Measurements from ENCODE around the gene HARS1.
"Not testable (repeated sequence)": the region's sequence is repeated elsewhere in the genome, so short reads cannot be mapped to it uniquely, and the experiment has no call there.

HARS1 gene

GRCh38 chr5:140678993-140679392 lies 12.2 kb downstream of the HARS1 start:
- in situ Hi-C loops (cut with MboI; ENCODE audit: low sequenced_read_pairs), result no loop called here

GRCh38 chr5:140677947-140678346 lies 13.2 kb downstream of the HARS1 start:
- in situ Hi-C loops (cut with MboI; ENCODE audit: low sequenced_read_pairs), result no loop called here

GRCh38 chr5:140674629-140675028 lies 16.5 kb downstream of the HARS1 start:
- in situ Hi-C loops (cut with MboI; ENCODE audit: low sequenced_read_pairs), result no loop called here

GRCh38 chr5:140674211-140674610 lies 17.0 kb downstream of the HARS1 start:
- in situ Hi-C loops (cut with MboI; ENCODE audit: low sequenced_read_pairs), result no loop called here

GRCh38 chr5:140673187-140673976 lies 17.8 kb downstream of the HARS1 start, which contains the start of gene DND1:
Gene DND1 (minus strand): TSS chr5:140673576. CDS start chr5:140673542, 34 bp downstream.
- in situ Hi-C loops (cut with MboI; ENCODE audit: low sequenced_read_pairs), result no loop called here

GRCh38 chr5:140672455-140673186 lies 18.5 kb downstream of the HARS1 start:
- in situ Hi-C loops (cut with MboI; ENCODE audit: low sequenced_read_pairs), result no loop called here

- in situ Hi-C loops (cut with MboI; ENCODE audit: low sequenced_read_pairs), result no loop called here
Measured at GRCh38 chr5:140671472-140672125, 19.6 kb downstream of the HARS1 start.

- in situ Hi-C loops (cut with MboI; ENCODE audit: low sequenced_read_pairs), result not testable (repeated sequence)
Measured at GRCh38 chr5:140671035-140671434, 20.1 kb downstream of the HARS1 start.

- in situ Hi-C loops (cut with MboI; ENCODE audit: low sequenced_read_pairs), result no loop called here
Measured at GRCh38 chr5:140664359-140665119, 26.6 kb downstream of the HARS1 start, which contains the start of gene WDR55. Gene WDR55 (plus strand): TSS chr5:140664904. CDS start chr5:140664913, 9 bp downstream.

GRCh38 chr5:140664030-140664358 lies 27.2 kb downstream of the HARS1 start:
- in situ Hi-C loops (cut with MboI; ENCODE audit: low sequenced_read_pairs), result no loop called here

GRCh38 chr5:140660371-140660770 lies 30.8 kb downstream of the HARS1 start:
- in situ Hi-C loops (cut with MboI; ENCODE audit: low sequenced_read_pairs), result not testable (repeated sequence)

- in situ Hi-C loops (cut with MboI; ENCODE audit: low sequenced_read_pairs), result no loop called here
Measured at GRCh38 chr5:140658870-140659269, 32.3 kb downstream of the HARS1 start.

GRCh38 chr5:140647042-140647419 lies 44.1 kb downstream of the HARS1 start:
- in situ Hi-C loops (cut with MboI; ENCODE audit: low sequenced_read_pairs), result no loop called here

GRCh38 chr5:140642718-140643117 lies 48.5 kb downstream of the HARS1 start:
- in situ Hi-C loops (cut with MboI; ENCODE audit: low sequenced_read_pairs), result no loop called here

GRCh38 chr5:140641716-140642115 lies 49.5 kb downstream of the HARS1 start:
- in situ Hi-C loops (cut with MboI; ENCODE audit: low sequenced_read_pairs), result no loop called here

- in situ Hi-C loops (cut with MboI; ENCODE audit: low sequenced_read_pairs), result no loop called here
Measured at GRCh38 chr5:140639148-140639981, 51.8 kb downstream of the HARS1 start, which contains the start of gene TMCO6. Gene TMCO6 (plus strand): TSS chr5:140639451. CDS start chr5:140639528, 77 bp downstream.

- in situ Hi-C loops (cut with MboI; ENCODE audit: low sequenced_read_pairs), result not testable (repeated sequence)
Measured at GRCh38 chr5:140638898-140639147, 52.3 kb downstream of the HARS1 start.

GRCh38 chr5:140637371-140638100 lies 53.6 kb downstream of the HARS1 start:
- in situ Hi-C loops (cut with MboI; ENCODE audit: low sequenced_read_pairs), result no loop called here

Measured in HL-60/S4 treated with retinoic acid at 250 ng/mL for 4 days and 3 days (cell line).